Activated T-cell treated with anti-CD3 and anti-CD28 coated beads, Interleukin-2, amount 50 U/mL, for 1 hour (primary cell): ENCODE results near the gene OR11H7.
"Not testable (repeated sequence)": the region's sequence is repeated elsewhere in the genome, so short reads cannot be mapped to it uniquely, and the experiment has no call there.

Experiments
- DNase-seq: peaks from one replicate; pipeline ENCODE4 v3.0.0-alpha.2; 2020

The OR11H7 gene

GRCh38 chr14:20228681-20229080, at the start of gene OR11H7:
Gene OR11H7, plus strand, starts transcription at chr14:20228981.
- DNase-seq, result no peak

- no peak for DNase-seq
Measured at GRCh38 chr14:20179218-20179617, 49.6 kb upstream of the OR11H7 start.

GRCh38 chr14:20179880-20180279, 48.9 kb upstream of the OR11H7 start:
- no peak for DNase-seq

GRCh38 chr14:20180486-20180885, 48.3 kb upstream of the OR11H7 start:
- DNase-seq, result no peak

GRCh38 chr14:20184181-20184580, 44.6 kb upstream of the OR11H7 start:
- no peak for DNase-seq

- no peak for DNase-seq
Measured at GRCh38 chr14:20190596-20190995, 38.2 kb upstream of the OR11H7 start, which contains the start of gene OR11G2. Gene OR11G2, plus strand, starts transcription at chr14:20190896. Its CDS starts 6,542 bp downstream, at chr14:20197438.

GRCh38 chr14:20191396-20191795, 37.4 kb upstream of the OR11H7 start:
- no peak for DNase-seq

GRCh38 chr14:20194101-20194500, 34.7 kb upstream of the OR11H7 start:
- DNase-seq, result no peak

GRCh38 chr14:20195170-20195569, 33.6 kb upstream of the OR11H7 start:
- DNase-seq, result not testable (repeated sequence)

GRCh38 chr14:20195911-20196310, 32.9 kb upstream of the OR11H7 start:
- DNase-seq, result no peak

GRCh38 chr14:20197459-20197858, 31.3 kb upstream of the OR11H7 start:
- DNase-seq, result no peak

- no peak for DNase-seq
Measured at GRCh38 chr14:20198991-20199390, 29.8 kb upstream of the OR11H7 start.

- no peak for DNase-seq
Measured at GRCh38 chr14:20204721-20205120, 24.1 kb upstream of the OR11H7 start.

GRCh38 chr14:20209595-20209994, 19.2 kb upstream of the OR11H7 start:
- no peak for DNase-seq

- DNase-seq, result not testable (repeated sequence)
Measured at GRCh38 chr14:20212406-20212805, 16.4 kb upstream of the OR11H7 start.

- DNase-seq, result no peak
Measured at GRCh38 chr14:20215196-20215595, 13.6 kb upstream of the OR11H7 start.

- no peak for DNase-seq
Measured at GRCh38 chr14:20219033-20219432, 9.7 kb upstream of the OR11H7 start.

GRCh38 chr14:20223410-20223809, 5.4 kb upstream of the OR11H7 start, which contains the start of gene OR11H6:
Gene OR11H6, plus strand, starts transcription at chr14:20223710. Its CDS starts 0 bp downstream, at chr14:20223710.
- no peak for DNase-seq

- DNase-seq, result not testable (repeated sequence)
Measured at GRCh38 chr14:20235415-20235814, 6.6 kb downstream of the OR11H7 start.

- no peak for DNase-seq
Measured at GRCh38 chr14:20247646-20248246, 19.0 kb downstream of the OR11H7 start.

- DNase-seq, result no peak
Measured at GRCh38 chr14:20262642-20263128, 33.9 kb downstream of the OR11H7 start.

GRCh38 chr14:20264361-20264760, 35.6 kb downstream of the OR11H7 start:
- DNase-seq, result not testable (repeated sequence)

- DNase-seq, result no peak
Measured at GRCh38 chr14:20274062-20274461, 45.3 kb downstream of the OR11H7 start.

- DNase-seq, result no peak
Measured at GRCh38 chr14:20277409-20277808, 48.6 kb downstream of the OR11H7 start.

- no peak for DNase-seq
Measured at GRCh38 chr14:20278414-20278813, 49.6 kb downstream of the OR11H7 start.
